Measurements from ENCODE around the gene KCTD16. TPM values are rescaled to one million over a fixed set of nuclear protein-coding genes. Genes with fewer than 3 reads are reported as not detected.

Gene KCTD16
- polyA plus RNA-seq, 1 of the 3 experiments (the other 2 are of a cell fraction) = 0.03 TPM

DNA sequence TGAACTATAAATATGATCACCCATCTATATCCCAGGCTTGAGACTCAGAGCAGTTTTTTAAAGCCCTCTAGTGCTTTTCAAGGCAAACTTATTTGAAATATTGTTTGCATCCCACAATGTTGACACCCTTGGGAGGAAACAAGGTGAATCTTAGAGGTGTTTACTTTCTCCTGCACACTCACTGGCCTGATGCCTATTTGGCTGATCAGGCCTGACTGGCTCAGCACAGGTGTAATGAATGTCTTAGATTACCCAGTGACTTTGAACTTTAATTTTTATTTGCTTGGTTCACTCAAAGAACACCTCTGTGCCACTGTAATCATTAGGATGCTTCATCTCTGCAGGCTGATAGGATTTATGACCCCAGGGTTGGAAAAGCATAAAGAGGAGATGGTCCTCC, 158.3 kb downstream of the KCTD16 start:
- POLR2A ChIA-PET = no interaction called here
- CTCF ChIA-PET = no interaction called here

More for the DNA sequence above, 158.3 kb downstream of the KCTD16 start:
- Histone ChIP-seq H3K9ac (no peak overlapping the region), H3K36me3 (replicated peaks in 1 of 2; ENCODE audit: control insufficient read depth in 1 of 2, insufficient read depth in 2 of 2, low read length in 1 of 2) (no peaks in the 10 kb centered on the region), H3K9me3 (no peaks in the 10 kb centered on the region), H4K20me1 (ENCODE audit: insufficient read depth) (no peaks in the 10 kb centered on the region), H3K9me2 (no peaks in the 10 kb centered on the region), H3K4me3 (ENCODE audit: low read depth in 2 of 2, low read length in 1 of 2) (no peak overlapping the region), H3K4me1 (ENCODE audit: control insufficient read depth in 1 of 2, insufficient read depth in 2 of 2, low read depth in 1 of 2, low read length in 1 of 2) (peaks cover 0 to 2% of the 10 kb centered on the region in 2 experiments; a peak in 1 of 4 replicates), H3F3A (replicated peaks; ENCODE audit: insufficient read depth) (no peaks in the 10 kb centered on the region), H3K79me2 (ENCODE audit: insufficient read depth) (no peaks in the 10 kb centered on the region), H3K27ac (ENCODE audit: low read depth in 2 of 2, low read length in 1 of 2) (no peak overlapping the region), H3K4me2 (no peak overlapping the region), H2AFZ (ENCODE audit: low read depth) (no peak overlapping the region), H3K27me3 (ENCODE audit: insufficient read depth) (no peaks in the 10 kb centered on the region)
- TF ChIP-seq, protein P1, sequence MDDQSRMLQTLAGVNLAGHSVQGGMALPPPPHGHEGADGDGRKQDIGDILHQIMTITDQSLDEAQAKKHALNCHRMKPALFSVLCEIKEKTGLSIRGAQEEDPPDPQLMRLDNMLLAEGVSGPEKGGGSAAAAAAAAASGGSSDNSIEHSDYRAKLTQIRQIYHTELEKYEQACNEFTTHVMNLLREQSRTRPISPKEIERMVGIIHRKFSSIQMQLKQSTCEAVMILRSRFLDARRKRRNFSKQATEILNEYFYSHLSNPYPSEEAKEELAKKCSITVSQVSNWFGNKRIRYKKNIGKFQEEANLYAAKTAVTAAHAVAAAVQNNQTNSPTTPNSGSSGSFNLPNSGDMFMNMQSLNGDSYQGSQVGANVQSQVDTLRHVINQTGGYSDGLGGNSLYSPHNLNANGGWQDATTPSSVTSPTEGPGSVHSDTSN (IDR thresholded peaks at IDR 0.05) = no peak
- TF ChIP-seq, protein P2, sequence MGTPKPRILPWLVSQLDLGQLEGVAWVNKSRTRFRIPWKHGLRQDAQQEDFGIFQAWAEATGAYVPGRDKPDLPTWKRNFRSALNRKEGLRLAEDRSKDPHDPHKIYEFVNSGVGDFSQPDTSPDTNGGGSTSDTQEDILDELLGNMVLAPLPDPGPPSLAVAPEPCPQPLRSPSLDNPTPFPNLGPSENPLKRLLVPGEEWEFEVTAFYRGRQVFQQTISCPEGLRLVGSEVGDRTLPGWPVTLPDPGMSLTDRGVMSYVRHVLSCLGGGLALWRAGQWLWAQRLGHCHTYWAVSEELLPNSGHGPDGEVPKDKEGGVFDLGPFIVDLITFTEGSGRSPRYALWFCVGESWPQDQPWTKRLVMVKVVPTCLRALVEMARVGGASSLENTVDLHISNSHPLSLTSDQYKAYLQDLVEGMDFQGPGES (IDR thresholded peaks at IDR 0.05; ENCODE audit: low read depth, low read length) = no peak
- TF ChIP-seq, protein P3, sequence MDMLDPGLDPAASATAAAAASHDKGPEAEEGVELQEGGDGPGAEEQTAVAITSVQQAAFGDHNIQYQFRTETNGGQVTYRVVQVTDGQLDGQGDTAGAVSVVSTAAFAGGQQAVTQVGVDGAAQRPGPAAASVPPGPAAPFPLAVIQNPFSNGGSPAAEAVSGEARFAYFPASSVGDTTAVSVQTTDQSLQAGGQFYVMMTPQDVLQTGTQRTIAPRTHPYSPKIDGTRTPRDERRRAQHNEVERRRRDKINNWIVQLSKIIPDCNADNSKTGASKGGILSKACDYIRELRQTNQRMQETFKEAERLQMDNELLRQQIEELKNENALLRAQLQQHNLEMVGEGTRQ (IDR thresholded peaks at IDR 0.05; ENCODE audit: borderline replicate concordance, low read depth, low read length) = no peak
- TF ChIP-seq TCF12 (IDR thresholded peaks at IDR 0.05) (no peak), GATA2 (CRISPR knock-in tag; IDR thresholded peaks at IDR 0.05) (no peak), NRF1 (IDR thresholded peaks at IDR 0.05; ENCODE audit: low read depth, low read length) (no peak), RAD21 (IDR thresholded peaks at IDR 0.05; ENCODE audit: low read length) (no peak), EP300 (IDR thresholded peaks at IDR 0.05; ENCODE audit: borderline replicate concordance in 1 of 2, low read depth in 1 of 2, low read length in 1 of 2) (no peak), MEF2A (IDR thresholded peaks at IDR 0.05; ENCODE audit: borderline replicate concordance, low read depth) (no peak), YY1 (IDR thresholded peaks at IDR 0.05; ENCODE audit: low read depth) (no peak), TAF1 (IDR thresholded peaks at IDR 0.05; ENCODE audit: borderline replicate concordance, low read depth, low read length) (no peak), GABPA (IDR thresholded peaks at IDR 0.05; ENCODE audit: low read depth) (no peak), NFIC (IDR thresholded peaks at IDR 0.05; ENCODE audit: borderline replicate concordance) (no peak), FOXM1 (IDR thresholded peaks at IDR 0.05; ENCODE audit: low read depth) (no peak), SIN3A (IDR thresholded peaks at IDR 0.05; ENCODE audit: borderline replicate concordance, low read depth, low read length) (no peak), POLR2AphosphoS5 (IDR thresholded peaks at IDR 0.05; ENCODE audit: low read depth, low read length) (no peak), SMC3 (IDR thresholded peaks at IDR 0.05; ENCODE audit: low read depth, low read length) (no peak)
- TF ChIP-seq, protein P4, sequence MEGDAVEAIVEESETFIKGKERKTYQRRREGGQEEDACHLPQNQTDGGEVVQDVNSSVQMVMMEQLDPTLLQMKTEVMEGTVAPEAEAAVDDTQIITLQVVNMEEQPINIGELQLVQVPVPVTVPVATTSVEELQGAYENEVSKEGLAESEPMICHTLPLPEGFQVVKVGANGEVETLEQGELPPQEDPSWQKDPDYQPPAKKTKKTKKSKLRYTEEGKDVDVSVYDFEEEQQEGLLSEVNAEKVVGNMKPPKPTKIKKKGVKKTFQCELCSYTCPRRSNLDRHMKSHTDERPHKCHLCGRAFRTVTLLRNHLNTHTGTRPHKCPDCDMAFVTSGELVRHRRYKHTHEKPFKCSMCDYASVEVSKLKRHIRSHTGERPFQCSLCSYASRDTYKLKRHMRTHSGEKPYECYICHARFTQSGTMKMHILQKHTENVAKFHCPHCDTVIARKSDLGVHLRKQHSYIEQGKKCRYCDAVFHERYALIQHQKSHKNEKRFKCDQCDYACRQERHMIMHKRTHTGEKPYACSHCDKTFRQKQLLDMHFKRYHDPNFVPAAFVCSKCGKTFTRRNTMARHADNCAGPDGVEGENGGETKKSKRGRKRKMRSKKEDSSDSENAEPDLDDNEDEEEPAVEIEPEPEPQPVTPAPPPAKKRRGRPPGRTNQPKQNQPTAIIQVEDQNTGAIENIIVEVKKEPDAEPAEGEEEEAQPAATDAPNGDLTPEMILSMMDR (IDR thresholded peaks at IDR 0.05) = no peak
- TF ChIP-seq, protein P5, sequence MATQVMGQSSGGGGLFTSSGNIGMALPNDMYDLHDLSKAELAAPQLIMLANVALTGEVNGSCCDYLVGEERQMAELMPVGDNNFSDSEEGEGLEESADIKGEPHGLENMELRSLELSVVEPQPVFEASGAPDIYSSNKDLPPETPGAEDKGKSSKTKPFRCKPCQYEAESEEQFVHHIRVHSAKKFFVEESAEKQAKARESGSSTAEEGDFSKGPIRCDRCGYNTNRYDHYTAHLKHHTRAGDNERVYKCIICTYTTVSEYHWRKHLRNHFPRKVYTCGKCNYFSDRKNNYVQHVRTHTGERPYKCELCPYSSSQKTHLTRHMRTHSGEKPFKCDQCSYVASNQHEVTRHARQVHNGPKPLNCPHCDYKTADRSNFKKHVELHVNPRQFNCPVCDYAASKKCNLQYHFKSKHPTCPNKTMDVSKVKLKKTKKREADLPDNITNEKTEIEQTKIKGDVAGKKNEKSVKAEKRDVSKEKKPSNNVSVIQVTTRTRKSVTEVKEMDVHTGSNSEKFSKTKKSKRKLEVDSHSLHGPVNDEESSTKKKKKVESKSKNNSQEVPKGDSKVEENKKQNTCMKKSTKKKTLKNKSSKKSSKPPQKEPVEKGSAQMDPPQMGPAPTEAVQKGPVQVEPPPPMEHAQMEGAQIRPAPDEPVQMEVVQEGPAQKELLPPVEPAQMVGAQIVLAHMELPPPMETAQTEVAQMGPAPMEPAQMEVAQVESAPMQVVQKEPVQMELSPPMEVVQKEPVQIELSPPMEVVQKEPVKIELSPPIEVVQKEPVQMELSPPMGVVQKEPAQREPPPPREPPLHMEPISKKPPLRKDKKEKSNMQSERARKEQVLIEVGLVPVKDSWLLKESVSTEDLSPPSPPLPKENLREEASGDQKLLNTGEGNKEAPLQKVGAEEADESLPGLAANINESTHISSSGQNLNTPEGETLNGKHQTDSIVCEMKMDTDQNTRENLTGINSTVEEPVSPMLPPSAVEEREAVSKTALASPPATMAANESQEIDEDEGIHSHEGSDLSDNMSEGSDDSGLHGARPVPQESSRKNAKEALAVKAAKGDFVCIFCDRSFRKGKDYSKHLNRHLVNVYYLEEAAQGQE (IDR thresholded peaks at IDR 0.05; ENCODE audit: low read depth, low read length) = no peak
- DNase-seq = no peak

All from SK-N-SH (cell line).